T-helper 2 cell treated with Interferon-gamma antibody and Interleukin-4, amounts not matched to agents 100 ng/mL and 5 ng/mL, for 36 hours (primary cell): ENCODE measurements around the gene NFIX. TPM values are rescaled to one million over a fixed set of nuclear protein-coding genes. Genes with fewer than 3 reads are reported as not detected.

Experiments used
- intact Hi-C: fragments of 100-400 bp; cut with micrococcal nuclease; formaldehyde crosslinking; loops from one replicate; pipeline ENCODE4 v1.15.1; 2023
- total RNA-seq: library from RNA; stranded (reverse); gene quantifications from 2 replicates; pipeline ENCODE4 v1.2.3, GENCODE V29; 2022

The NFIX gene
- total RNA-seq, 1 donor from 2014 or later: 1.3 TPM

DNA sequence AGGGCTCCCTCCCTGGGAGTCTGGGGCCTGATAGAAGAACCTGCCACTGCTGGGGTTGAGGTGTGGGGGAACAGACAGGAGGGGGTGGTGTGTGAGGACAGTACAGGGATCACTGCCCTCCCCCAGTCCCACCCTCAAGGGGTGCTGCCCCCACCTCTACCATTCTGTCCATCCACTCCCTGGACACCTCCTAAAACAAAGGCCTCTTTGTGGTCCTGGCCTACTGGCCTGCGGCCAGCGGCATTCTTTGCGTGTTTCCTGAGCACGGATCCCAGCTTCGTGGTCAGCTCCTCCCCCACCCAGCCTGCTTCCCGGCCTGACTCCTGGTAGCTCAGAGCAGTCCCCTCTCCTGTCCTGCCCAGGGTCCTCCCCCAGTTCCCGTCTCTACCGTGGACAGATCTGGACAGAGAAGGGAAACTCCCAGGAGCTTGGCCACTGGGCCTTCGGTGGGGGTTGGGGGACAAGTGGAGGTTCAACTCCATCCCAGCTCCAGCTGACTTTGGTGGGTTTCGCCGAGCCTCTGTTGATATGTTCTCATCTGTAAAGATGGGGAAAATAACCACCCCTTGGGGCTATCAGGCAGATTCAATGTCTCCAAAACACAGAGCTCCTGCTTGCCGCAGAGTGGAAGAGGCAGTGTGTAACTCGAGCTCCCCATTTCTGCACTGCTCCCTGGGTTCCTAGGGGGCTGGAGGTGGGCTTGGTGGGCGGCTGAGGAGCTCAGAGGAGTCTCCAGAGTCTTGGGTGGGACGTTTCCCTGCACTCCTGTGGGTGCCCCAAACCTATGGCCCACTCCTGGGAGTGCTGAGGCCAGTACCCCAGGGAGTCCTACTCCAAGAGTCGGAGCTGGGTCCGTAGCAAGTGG lies 58.7 kb downstream of the NFIX start:
- intact Hi-C loops: no loop called here

DNA sequence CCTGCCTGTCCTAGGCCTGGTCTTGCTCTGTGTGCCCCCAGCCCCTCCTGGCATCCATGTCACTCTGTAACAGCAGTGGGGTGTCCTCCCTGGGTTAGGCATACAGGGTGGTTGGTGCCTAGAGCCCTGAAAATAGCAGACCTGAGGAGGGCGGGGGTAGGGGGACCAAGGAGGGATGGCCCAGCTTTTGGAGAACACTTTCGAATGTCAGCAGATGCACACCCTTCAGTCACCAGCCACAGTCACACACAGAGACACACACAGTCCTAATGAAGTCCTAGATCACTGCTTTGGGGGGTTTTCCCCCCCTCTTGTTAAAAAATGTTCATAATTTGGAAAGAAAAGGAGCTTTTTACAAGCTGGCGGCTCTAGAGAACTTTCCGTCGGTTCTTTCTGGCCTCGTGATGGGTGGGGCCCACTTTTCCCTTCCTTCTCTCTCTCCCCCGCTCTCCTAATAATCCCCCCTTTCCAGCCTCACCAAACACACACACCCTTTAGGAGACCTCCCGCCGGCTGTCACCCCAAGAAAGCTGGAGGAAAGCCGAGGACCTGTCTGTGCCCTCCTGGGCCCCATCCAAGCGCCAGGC lies 59.4 kb downstream of the NFIX start:
- intact Hi-C loops: no loop called here

DNA sequence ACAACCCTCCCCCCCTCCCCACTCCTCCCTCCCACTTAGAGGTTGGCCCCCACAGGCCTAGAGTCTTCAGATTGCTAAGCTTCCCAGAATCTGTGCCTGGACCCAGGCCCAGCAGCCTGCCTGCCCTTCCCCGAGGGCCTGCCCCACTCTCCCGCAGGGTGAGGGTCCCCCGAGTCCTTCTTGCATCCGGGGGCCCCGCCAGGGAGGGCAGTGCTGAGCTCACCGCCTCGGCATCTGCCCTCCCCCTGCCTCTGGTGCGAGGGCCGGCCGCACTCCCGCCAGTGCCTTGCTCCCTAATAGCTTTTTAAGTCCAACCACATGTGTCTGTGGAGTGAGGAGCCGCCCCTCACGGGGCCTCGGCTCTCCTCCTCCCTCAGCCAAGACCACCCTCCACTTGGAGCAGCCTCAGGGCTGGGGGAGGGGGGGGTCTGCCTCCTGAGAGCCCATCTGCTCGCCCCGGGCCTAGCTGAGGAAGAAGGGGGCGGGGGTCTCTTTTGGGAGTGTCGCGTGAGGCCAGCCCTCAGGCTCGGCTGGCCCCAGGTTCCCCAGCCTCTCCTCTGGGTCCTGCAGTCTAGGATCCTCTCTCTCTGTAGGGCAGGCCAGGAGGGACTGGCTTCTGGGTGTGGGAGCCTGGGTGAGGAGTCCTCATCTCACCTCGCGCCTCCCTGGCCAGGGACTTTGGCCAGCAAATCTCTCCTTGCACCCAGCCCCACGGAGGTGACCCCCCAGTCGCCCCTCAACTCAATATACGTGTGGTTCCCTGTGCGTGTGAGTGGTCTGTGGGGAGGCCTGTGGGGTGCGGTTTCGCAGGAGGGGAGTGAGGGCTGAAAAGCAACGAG lies 60.2 kb downstream of the NFIX start:
- intact Hi-C loops: no loop called here

DNA sequence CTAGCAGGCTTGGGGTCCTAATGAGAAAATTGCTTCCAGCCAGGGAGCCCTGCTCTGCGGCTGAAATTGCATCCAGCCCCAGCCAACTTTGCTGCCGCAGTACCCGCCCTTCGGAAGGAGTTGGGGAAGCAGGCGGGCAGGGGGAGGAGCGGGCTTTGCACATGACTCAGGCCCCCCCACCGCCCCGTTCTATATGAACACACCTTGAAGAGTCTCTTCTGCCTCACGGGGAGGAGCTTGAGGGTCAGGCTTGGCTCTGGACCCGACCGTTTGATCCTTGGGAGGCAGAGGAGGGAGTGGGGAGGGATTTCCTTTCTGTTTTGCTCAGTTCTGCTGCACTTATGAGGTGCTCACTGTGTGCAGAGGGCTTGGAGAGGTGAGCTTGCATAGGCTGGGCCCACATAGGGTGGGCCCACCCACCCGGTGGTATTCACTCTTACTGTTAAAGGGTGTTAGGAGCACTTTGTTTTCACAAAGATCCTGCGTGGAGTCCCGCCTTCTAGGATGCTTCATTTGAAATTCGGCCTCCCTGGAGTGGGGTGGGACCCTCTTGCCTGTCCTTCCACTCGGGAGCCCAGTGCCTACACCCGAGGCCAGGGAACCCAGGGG lies 60.9 kb downstream of the NFIX start:
- intact Hi-C loops: no loop called here

DNA sequence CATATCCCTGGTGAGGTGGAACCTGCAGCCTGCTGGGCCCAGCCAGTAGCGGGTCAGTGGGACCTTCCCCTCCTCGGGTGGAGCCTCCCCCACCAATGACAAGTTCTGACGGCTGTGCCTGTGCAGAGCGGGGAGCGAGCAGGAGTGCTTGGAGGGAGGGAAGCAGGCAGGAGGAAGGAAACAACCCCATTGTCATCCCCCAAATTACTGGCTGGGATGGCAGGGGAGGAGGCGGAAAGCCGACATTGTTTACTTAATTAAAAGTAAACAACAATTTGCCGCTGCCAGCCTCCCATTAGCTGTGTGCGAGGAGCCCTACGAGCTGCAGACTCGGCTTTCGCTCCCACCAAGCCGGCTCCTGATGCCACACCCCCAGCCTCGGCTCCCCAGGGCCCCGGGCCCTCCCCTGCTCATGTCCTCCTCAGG lies 61.9 kb downstream of the NFIX start:
- intact Hi-C loops: no loop called here

DNA sequence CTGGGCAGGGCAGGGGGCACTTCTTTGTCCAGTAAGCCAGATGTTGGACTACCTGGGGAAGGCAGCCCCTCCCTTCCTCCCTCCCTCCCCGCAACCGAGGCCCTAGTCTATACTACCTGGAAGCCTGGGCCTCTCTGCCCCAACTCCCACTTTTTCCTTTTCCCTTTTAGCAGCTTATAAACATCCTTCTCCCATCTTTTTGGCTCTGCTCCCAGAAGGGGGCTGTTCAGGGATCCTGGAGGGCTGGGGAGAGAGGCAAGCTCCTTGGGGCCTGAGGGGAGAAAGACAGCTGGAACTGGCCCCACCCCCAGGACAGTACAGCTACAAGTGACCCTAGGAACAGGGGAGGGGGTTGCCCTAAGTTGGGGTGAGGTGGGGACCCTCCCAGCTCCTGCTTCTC lies 62.5 kb downstream of the NFIX start:
- intact Hi-C loops: no loop called here

DNA sequence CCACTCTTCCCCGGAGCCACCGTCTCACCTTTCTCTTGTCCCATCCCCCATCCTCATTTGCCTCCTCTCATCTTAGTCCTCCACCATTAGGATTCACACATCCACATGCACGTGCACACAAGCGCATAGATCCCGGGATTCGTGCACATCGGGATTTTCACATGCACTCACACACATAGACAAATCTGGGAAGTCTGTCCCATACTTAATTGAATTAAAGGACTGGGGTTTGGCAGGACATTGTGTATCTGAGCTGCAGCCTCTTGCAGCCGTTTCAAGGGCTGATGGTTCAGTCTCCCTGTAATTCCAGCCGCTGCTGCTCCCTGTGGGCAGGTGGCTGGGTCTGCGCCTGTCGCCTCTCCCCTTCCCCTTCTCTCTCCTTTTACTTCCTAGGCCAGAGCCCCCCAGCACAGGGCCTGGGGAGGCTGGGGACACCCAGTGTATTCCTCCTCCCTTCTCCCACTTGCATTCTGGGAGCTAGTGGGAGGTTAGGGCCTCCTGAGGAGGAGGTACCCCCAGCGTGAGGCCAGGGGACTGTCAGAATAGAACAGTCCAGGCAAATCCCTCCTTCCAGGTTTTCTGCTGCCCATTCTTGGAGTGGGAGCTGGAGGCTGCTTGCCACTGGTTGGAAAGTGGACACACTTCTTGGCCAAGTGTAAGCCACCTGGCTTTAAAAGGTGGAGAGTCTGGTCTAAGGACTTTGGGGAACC lies 63.8 kb downstream of the NFIX start:
- intact Hi-C loops: no loop called here

DNA sequence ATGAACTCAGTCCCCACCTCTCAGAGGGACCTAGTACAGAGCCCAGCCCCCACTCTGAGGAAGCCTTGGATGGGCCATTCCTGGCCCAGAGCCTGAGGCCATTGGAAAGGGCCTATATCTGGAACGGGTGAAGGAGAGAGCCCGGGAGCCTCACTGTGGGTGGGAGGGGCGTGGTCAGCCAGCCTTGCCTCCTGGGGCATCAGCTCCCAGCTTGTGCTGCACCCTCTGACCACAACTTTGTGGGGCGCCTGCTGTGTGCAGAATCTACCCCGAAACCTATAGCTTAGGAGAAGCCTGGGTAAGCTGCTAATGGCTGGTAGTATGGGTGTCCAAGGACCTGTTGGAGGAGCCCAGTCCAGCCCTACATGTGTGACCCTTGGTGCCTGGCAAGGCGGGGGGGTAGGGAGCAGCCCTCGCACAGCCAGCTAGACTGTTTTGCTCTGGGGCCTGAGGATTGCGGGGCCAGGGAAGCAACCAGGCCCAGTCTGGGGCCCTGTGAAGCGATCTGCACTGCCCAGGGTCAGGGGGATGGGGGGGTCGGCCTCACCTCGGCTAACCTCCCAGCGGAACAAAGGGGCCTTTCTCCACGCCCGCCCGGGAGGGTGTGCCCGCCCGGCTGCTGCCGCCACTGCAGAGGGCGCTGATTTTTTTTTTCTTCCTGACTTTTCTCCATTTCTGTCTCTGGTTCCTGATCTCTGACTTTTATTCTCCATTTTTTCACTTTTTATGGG lies 65.1 kb downstream of the NFIX start:
- intact Hi-C loops: loop anchor here (2.0 kb wide), 1 partner anchor 38 kb away; no protein-coding TSS in a partner anchor

DNA sequence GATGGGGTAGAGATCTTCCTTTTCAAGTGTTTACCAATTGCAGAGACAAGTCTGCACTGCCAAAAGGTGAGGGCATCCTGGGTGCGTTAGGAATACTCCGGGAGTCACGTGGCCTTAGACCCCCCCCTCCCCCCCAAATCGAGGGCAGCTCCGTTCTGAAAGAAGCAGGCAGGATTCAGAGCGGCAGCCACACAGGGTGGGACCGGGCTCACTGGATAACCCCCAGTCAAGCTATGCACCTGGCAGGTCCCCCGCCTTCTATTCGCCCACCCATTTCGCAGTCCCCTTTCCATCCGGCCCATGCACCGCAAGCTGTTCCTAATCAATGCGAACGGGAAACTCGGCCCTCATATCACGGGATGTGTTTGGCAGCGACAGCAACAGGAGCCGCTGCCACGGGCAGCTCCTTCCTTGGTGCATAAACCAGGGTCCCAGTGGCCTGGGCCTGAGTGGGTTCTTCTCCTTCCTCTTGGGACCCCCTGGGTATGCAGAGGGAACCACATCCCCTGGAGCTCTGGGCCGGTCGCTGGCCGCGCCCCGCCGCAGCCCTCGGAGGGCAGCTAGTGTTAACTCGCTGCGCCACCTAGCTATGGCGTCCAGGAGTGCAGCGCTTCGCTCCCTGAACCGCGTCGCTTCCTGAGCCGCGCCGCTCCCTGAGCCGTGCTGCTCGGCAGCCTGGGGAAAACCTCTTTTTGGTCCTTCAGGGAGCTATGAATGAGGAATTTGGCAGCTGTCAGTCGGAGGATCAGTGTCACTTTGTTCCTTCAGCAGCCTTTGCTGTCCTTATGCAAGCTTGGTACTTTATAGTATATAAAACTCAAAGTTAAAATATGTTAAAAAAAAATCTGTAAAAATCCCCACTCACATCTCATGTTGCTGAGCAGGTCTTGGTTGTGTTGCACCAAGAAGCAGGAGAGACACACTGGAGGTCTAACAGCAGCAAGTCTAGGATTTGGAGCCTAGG lies 66.0 kb downstream of the NFIX start:
- intact Hi-C loops: loop anchor here (1.0 to 2.0 kb wide), 3 partner anchors 38 to 83 kb away; no protein-coding TSS in a partner anchor

DNA sequence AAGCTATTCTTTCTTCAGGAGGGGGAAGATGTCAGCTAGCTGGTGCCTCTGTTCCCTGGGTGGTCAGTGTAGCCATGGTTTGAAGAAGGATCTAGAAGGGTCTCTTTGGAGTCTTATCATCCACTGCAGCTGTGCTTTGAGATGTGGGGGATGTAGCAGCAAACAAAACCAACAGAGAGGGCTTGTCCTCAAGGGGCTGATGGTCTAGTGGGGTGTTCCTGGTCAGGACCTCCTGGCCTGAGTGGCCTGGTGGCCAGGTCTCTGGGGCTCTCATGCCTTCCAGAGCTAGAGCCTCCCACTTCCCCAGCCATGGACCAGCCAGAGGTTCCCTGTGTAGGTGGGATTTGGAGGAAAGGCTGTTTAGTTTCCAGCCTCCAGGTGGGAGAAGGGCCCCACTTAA lies 67.0 kb downstream of the NFIX start:
- intact Hi-C loops: no loop called here

DNA sequence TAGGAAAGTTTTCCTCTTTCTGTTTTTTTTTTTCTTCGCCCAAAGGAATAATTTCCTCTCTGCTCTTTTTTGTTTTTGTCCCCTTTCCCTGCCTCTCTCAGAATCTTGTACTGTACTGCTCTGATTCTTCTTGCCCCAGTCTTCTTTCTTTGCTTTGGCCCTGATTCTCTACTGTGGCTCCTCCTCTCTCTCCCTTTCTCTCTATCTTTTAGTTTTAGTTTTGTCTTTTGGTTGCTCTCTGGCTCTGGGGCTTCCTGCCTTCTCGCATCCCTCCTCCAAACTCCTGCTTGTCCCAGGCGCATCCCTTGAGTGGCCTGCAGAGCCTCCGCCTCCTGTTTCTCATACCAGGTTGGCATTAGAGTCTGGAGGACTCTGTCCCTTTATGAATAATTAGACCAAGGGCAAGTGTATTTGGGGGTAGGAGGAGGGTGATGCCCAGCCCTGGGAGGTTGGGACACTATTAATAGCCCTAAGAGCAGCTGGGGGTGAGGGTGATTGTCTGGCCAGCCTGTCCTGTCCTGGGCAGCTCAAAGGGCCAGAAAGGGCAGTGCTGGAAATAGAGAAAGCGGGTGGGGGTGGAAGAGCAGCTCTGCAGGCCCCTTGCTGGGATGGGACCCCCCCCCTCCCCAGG lies 68.3 kb downstream of the NFIX start:
- intact Hi-C loops: no loop called here

DNA sequence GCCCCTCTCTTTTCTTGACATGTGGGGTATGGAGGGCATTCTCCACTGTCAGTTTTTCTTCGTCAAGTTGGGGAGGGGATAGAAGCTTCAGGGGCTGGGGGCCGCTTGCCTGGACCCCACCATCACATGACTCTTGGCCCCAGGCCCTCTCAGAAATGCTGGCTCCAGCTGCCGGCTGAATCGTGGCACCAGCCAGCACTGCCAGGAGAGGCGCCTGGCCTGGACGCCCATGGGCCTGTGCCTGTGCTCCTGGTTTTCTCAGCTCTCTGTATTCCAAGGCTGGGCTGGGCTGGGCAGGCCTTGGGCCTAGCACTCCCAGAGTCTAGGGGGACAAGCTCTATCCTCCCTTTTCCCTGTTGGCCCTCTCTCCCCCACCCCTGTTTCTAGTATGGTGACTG lies 68.8 kb downstream of the NFIX start:
- intact Hi-C loops: no loop called here

DNA sequence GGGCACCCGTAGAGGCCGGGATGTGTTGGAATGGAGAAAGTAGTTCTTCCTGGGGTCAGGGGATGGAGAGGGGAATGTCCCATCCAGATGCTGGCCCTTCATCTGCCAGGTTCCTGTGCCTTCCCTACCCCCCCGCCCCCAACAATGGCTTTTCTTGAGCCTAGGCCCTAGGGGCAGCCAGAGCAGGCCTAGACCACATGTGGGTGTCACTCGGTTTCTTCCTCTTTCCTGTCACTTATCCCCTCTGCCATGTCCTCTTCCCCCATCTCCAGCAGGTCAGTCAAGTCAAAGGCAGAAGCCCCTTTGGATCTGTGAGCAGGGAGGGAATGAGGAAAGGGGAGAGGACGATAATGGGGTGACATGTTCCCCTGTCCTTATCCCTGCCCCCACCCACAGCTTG lies 71.0 kb downstream of the NFIX start:
- intact Hi-C loops: no loop called here

DNA sequence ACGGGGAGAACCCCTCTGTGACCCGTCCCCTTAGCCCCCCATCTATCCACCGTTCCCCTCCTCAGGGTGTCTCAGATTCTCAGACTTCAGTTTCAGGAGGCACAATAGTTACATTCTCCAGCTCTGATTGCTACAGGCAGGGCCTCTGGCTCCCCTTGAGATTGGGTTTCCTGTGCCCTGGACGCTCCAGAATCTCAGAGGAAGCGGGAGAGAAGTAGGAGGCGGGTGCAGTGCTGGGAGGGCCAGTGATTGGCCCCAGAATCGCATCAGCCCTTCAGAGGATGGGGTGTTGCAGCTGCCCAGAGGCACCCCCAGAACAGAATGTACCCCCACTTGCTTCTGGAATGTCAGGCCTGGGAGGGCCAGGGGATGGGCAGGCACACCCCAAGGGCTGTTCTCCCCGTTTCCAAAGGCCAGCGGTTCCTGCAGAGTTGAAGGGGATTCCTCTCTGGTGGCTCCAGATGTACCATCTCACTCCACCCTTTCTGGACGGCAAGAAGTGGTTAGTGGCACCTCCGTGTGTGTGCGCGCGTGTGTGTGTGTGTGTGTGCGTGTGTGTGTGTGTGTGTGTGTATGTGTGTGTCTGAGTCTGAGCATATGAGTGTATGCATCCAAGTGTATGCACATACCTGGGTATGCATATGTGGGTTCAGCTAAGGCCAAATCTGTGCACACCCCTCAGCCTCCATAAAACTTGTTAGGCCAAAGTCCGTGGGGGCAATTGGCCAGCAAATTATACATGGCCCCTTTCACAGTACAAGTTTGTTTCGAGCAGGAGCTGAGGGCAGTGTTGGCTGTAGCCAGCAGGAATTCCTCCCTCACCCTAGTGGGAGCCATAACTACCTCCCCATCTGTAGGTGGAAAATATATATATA lies 71.9 kb downstream of the NFIX start:
- intact Hi-C loops: no loop called here

DNA sequence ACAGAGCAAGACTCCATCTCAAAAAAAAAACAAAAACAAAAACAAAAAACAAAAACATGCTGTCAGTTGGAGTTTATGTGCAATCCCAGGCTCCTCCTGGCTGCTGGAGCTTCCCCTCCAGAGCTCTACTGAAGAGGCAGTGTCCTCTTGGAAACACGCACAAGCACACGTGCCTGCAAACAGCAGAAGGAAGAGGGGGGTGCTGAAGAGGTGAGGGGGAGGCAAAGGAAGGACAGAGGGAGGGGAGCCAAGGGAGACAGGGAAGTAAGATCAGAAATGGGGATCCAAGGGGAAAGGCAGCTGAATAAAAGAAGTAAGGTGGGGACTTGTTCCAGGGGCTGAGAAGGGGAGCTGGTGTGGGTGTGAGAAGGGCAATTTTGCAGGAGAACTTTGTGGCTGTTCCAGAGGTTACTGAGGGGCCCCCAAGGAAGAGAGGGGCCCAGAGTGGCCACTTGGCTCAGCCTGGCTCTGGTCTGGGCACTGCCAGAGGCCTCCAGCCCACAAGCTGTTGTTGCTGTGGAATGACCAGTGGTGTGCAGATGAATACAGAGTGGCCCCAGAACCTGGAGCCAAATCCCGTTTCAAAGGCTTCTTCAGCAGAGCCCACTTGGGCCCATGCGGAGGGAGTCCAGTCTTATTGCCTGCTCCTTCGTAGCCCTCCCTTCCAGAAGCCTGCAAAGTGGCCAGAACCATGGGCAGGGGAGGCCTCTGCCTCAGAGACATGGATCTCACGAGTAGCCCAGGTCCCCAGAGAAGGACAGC lies 73.0 kb downstream of the NFIX start:
- intact Hi-C loops: no loop called here

DNA sequence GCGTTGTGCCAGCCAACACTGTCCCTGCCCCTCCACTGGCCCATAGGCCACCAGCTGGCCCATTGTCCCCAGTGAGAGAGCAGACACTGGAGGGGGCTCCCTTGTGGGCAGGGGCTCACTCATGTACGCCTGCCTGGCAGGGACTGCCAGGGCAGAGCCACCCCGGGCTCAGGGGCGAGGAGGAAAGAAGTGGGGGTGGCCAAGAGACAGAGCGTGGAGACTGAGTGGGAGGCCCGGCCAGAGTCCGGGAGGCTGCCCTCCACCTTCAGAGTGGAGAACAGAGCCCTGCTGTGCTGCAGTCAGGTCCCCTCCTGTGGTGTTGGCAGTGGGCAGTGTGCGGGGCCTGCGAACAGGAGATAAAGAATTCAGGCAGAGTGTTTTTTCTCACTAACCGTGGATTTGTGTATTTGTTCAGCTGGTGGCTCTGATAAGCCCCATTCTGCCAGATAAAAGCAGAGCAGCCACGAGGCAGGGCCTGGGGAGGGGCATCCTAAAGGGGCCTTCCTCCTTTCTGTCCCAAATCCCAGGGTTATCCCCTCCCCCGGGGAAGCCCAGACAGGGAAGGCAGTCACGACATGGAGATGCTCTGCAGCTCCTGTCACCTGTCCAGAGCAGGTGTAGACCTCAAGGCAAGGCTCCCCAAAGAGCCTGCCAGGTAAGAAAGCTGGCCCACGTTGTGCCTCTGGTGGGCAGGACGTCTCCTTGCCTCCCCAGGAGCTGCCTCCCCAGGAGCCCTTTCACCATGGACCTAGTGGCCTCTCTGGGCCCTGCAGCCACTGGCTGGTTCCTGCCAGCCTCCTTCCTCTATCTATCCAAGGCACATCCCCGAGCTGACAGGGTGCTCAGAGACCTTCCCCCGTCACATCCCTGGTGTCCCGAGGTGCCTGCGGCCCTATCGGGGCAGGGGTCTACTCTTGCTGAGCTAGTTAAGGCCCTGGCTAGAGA lies 74.4 kb downstream of the NFIX start:
- intact Hi-C loops: no loop called here
